Nephron (organoid): ENCODE results near the gene OGN.

ENCODE experiments used
- H3K27ac Mint-ChIP-seq, 3 experiments: 2 replicates each; pipeline ENCODE4 v1.8.0; 2020; ENCODE audit warnings: mixed read lengths in 3 of 3, mild to moderate bottlenecking in 2 of 3, moderate library complexity in 1 of 3
- H3K27me3 Mint-ChIP-seq: 2 replicates; pipeline ENCODE4 v1.8.0; 2021; ENCODE audit warnings: low read depth, mild to moderate bottlenecking, moderate library complexity, mixed read lengths
- H3K36me3 Mint-ChIP-seq: 2 replicates; pipeline ENCODE4 v1.8.0; 2020; ENCODE audit warnings: low read depth, mixed read lengths
- H3K4me1 Mint-ChIP-seq: 2 replicates; pipeline ENCODE4 v1.8.0; 2020; ENCODE audit warnings: mixed read lengths
- H3K4me3 Mint-ChIP-seq, 3 experiments: 2 replicates each; pipeline ENCODE4 v1.8.0; 2020; ENCODE audit warnings: mild to moderate bottlenecking in 3 of 3, mixed read lengths in 3 of 3, moderate library complexity in 2 of 3
- H3K9me3 Mint-ChIP-seq: 2 replicates; pipeline ENCODE4 v1.8.0; 2020; ENCODE audit warnings: mixed read lengths
- TF ChIP-seq, protein P1 (sequence below), 3 experiments: fragments of 200-600 bp; sonication (generic); IDR thresholded peaks; one replicate each; pipeline ENCODE4 v1.5.0; 2021; ENCODE audit warnings: antibody characterized with exemption in 3 of 3; ENCODE audit not compliant: unreplicated experiment in 3 of 3

The OGN gene

DNA sequence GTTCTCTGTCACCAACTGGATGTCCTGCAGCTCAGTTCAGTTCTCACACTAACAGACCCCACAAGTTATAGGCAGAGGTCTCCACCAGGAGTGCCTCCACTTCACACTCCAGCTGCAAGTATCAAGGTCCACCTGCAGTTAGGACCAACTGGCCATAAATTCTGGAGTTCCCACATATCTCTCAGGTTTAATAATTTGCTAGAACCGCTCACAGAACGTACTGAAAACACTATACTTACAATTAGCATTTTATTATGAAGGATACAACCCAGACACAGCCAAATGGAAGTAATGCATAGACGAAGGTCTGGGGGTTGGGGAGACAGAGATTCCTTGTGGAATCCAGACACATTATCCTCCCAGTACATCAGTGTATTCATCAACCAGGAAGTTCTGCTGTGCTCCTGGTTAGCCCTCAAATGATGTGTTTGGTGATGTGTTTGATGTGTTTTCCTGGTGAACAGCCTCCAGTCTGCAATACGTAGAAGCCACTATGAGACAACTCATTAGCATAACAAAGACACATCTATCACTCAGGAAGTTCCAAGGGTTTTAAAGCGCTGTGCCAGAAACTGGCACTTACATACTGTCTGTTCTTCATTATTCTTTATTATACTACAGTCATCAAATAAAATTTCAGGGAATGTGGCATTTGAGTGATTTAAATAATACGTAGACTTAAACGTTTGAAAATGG is 25.4 kb downstream of the OGN start:
- Mint-ChIP-seq H3K27me3 (no peaks in the 10 kb centered on the region), H3K4me3 (no peak overlapping the region), H3K36me3 (peaks cover 19% of the 10 kb centered on the region), H3K4me1 (peaks cover 10% of the 10 kb centered on the region), H3K9me3 (peaks cover 18% of the 10 kb centered on the region), H3K27ac (peak overlapping the region; percentile 46 to 84 (median 77))
- TF ChIP-seq, protein P1, sequence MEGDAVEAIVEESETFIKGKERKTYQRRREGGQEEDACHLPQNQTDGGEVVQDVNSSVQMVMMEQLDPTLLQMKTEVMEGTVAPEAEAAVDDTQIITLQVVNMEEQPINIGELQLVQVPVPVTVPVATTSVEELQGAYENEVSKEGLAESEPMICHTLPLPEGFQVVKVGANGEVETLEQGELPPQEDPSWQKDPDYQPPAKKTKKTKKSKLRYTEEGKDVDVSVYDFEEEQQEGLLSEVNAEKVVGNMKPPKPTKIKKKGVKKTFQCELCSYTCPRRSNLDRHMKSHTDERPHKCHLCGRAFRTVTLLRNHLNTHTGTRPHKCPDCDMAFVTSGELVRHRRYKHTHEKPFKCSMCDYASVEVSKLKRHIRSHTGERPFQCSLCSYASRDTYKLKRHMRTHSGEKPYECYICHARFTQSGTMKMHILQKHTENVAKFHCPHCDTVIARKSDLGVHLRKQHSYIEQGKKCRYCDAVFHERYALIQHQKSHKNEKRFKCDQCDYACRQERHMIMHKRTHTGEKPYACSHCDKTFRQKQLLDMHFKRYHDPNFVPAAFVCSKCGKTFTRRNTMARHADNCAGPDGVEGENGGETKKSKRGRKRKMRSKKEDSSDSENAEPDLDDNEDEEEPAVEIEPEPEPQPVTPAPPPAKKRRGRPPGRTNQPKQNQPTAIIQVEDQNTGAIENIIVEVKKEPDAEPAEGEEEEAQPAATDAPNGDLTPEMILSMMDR (IDR thresholded peaks at IDR 0.05; ENCODE audit: unreplicated experiment in 3 of 3), result no peak

DNA sequence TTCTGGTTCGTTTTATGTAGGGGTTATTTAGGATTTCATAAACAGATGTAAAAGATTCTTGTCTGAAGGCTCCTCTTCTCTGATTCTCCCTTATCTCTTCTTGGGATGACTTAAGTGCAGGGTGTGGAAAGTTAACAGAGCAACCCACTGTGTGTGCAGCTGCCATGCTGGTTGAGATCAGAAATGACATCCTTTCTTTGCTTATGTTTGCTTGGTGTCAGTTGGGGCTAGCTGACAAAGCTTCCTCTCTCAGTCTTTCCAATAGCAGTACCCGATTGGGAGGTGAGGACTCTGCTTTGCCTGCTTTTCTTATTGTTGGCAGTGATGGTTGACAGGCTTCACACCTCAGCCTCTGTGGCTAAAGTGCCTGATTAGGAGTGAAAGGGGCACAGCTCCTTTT is 26.5 kb downstream of the OGN start:
- Mint-ChIP-seq H3K36me3 (peaks cover 22% of the 10 kb centered on the region), H3K27ac (peak overlapping the region; percentile 77 to 87 (median 84)), H3K4me1 (peaks cover 10% of the 10 kb centered on the region), H3K9me3 (peaks cover 22% of the 10 kb centered on the region), H3K4me3 (no peak overlapping the region), H3K27me3 (no peaks in the 10 kb centered on the region)
- TF ChIP-seq, protein P1 (IDR thresholded peaks at IDR 0.05; ENCODE audit: unreplicated experiment in 3 of 3), result no peak

DNA sequence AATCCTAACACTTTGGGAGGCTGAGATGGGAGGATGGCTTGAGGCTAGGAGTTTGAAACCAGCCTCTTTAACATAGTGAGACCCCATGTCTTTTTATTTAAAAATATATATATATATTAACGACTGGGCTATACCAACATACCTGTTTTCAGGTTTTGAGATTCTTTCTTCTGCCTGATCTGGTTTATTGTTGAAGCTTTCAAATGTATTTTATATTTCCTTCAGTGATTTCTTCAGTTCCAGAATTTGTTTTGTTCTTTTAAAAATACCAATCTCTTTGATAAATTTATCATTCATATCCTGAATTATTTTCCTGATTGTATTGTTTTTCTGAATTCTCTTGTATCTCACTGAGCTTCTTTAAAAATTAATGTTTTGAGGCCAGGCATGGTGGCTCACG is 31.2 kb downstream of the OGN start:
- Mint-ChIP-seq H3K27ac (no peak overlapping the region), H3K4me1 (peaks cover 10% of the 10 kb centered on the region), H3K27me3 (no peaks in the 10 kb centered on the region), H3K36me3 (peaks cover 30% of the 10 kb centered on the region), H3K9me3 (peaks cover 32% of the 10 kb centered on the region), H3K4me3 (no peak overlapping the region)
- TF ChIP-seq, protein P1 (IDR thresholded peaks at IDR 0.05; ENCODE audit: unreplicated experiment in 3 of 3), result no peak

DNA sequence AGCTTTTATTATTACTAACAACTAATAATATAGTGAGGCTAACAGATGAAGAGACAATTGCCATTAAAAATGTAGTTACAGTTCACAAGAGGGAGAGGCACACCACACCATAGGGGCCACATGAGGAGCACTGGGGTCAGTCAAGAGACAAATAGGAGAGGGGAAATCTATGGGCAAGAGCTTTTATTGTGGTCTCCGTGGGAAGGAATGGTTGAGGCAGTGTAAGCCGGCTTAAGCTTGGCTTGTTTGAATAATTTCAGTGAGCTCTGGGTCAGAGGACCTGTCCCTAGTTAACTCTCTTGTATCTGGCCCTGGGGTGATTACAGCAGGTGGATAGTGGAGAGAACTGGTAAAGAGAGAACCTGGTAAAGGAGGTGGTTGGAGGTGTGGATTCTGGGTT is 35.3 kb downstream of the OGN start:
- Mint-ChIP-seq H3K27ac (no peak overlapping the region), H3K9me3 (peaks cover 14% of the 10 kb centered on the region), H3K4me3 (no peak overlapping the region), H3K36me3 (peaks cover 12% of the 10 kb centered on the region), H3K27me3 (no peaks in the 10 kb centered on the region), H3K4me1 (no peaks in the 10 kb centered on the region)
- TF ChIP-seq, protein P1 (IDR thresholded peaks at IDR 0.05; ENCODE audit: unreplicated experiment in 3 of 3), result no peak

DNA sequence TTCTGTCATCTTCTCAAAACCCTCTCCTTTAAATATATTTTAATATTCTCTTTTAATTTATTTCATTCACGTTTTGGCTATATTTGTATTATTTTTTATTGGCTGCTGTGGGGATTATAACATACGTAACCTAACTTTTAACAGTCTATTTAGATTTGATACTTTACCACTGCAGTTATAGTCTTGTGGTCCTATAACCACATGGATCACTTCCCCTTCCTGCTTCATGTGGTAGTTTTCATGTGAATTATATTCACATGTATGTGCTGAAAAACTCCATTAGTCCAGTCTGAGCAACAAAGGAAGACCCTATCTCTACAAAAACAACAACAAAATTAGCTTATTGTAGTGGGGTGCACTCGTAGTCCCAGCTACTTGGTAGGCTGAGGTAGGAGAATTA is 44.3 kb downstream of the OGN start:
- Mint-ChIP-seq H3K36me3 (peaks cover 30% of the 10 kb centered on the region), H3K4me1 (no peaks in the 10 kb centered on the region), H3K27me3 (no peaks in the 10 kb centered on the region), H3K4me3 (no peak overlapping the region), H3K27ac (no peak overlapping the region), H3K9me3 (peaks cover 22% of the 10 kb centered on the region)
- TF ChIP-seq, protein P1 (IDR thresholded peaks at IDR 0.05; ENCODE audit: unreplicated experiment in 3 of 3), result no peak

DNA sequence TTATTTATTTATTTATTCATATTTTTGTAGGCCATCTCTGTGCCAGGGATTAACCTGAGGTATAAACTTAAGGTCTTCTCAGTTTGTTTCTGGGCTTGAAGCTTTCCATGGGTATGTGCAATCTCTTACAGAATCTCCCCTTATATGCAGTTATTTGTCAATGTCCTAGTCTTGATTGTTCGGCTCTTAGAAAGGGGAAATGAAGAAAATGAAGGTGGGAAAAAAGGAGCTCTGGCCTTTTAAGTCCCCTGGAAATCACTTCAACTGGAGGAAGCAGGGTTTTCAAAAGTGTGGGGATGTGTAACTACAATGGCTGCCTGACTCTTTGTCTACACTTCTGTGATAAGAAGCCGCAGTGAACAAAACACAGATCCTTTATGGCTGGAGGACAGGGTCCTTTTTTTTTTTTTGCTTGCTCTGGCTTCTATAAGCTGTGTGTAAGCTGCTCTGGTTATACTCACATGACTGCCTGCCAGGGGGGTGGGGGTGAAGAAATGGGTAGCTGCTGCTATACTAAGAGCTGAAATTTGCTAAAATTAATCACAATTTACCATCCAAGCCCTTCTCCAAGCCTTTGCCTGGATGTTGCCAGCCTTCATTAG is 44.9 kb downstream of the OGN start:
- TF ChIP-seq, protein P1 (IDR thresholded peaks at IDR 0.05; ENCODE audit: unreplicated experiment in 3 of 3), result no peak
- Mint-ChIP-seq H3K36me3 (peaks cover 35% of the 10 kb centered on the region), H3K27ac (peak overlapping the region in 1 of 3 experiments; percentile 57), H3K4me1 (no peaks in the 10 kb centered on the region), H3K27me3 (no peaks in the 10 kb centered on the region), H3K4me3 (no peak overlapping the region), H3K9me3 (peaks cover 26% of the 10 kb centered on the region)
